ENCODE results near the gene LCAT. TPM values are rescaled to one million over a fixed set of nuclear protein-coding genes. Genes with fewer than 3 reads are reported as not detected.

Gene LCAT
- total and polyA plus RNA-seq, 4 donors, result 45.7 to 201 (median 113) TPM

- Histone ChIP-seq H3K9ac (ENCODE audit: low read depth in 1 of 2, low read length in 2 of 2) (no peak overlapping the region), H3K27ac (ENCODE audit: low read depth in 1 of 2, low read length in 2 of 2) (no peak overlapping the region)
- no peak for DNase-seq (ENCODE audit: low spot score)
Measured at GRCh38 chr16:67992661-67993206, 48.8 kb upstream of the LCAT start.

GRCh38 chr16:67990018-67990386 is 46.1 kb upstream of the LCAT start:
- H3K9ac ChIP-seq (ENCODE audit: low read depth in 1 of 2, low read length in 2 of 2), result no peak overlapping the region

More at GRCh38 chr16:67992661-67993206, 48.8 kb upstream of the LCAT start:
- 72% methylated on average over 20 of the region's 20 CpGs for WGBS
- Histone ChIP-seq H3K27me3 (ENCODE audit: control insufficient read depth in 4 of 4, insufficient read depth in 4 of 4, low read length in 3 of 4) (no peaks in the 10 kb centered on the region), H3K36me3 (ENCODE audit: control insufficient read depth in 4 of 4, insufficient read depth in 3 of 4, low read depth in 1 of 4, low read length in 3 of 4) (no peaks in the 10 kb centered on the region), H3K4me3 (ENCODE audit: low read depth in 1 of 3, low read length in 3 of 3) (no peak overlapping the region), H3K9me3 (ENCODE audit: control insufficient read depth in 4 of 4, low read length in 3 of 4) (no peaks in the 10 kb centered on the region), H3K4me1 (ENCODE audit: control insufficient read depth in 4 of 4, insufficient read depth in 4 of 4, low read length in 3 of 4) (peaks cover 2 to 11% (median 7%) of the 10 kb centered on the region in 4 donors)
- TF ChIP-seq, protein P1, sequence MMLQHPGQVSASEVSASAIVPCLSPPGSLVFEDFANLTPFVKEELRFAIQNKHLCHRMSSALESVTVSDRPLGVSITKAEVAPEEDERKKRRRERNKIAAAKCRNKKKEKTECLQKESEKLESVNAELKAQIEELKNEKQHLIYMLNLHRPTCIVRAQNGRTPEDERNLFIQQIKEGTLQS (IDR thresholded peaks at IDR 0.05), result no peak
- TF ChIP-seq NR2F2 (IDR thresholded peaks at IDR 0.05) (no peak), EGR1 (IDR thresholded peaks at IDR 0.05; ENCODE audit: low read depth in 2 of 2) (no peak), GABPA (IDR thresholded peaks at IDR 0.05 in 1 of 2, conservative IDR thresholded peaks at IDR 0.05 in 1 of 2) (no peak)

GRCh38 chr16:67989322-67990017 is 45.5 kb upstream of the LCAT start:
- Histone ChIP-seq H3K36me3 (ENCODE audit: control insufficient read depth in 4 of 4, insufficient read depth in 3 of 4, low read depth in 1 of 4, low read length in 3 of 4) (no peaks in the 10 kb centered on the region), H3K4me3 (ENCODE audit: low read depth in 1 of 3, low read length in 3 of 3) (no peak overlapping the region), H3K27me3 (ENCODE audit: control insufficient read depth in 4 of 4, insufficient read depth in 4 of 4, low read length in 3 of 4) (no peaks in the 10 kb centered on the region), H3K9me3 (ENCODE audit: control insufficient read depth in 4 of 4, low read length in 3 of 4) (no peaks in the 10 kb centered on the region), H3K4me1 (ENCODE audit: control insufficient read depth in 4 of 4, insufficient read depth in 4 of 4, low read length in 3 of 4) (peaks cover 2 to 11% (median 7%) of the 10 kb centered on the region in 4 donors), H3K9ac (ENCODE audit: low read depth in 1 of 2, low read length in 2 of 2) (no peak overlapping the region), H3K27ac (ENCODE audit: low read depth in 1 of 2, low read length in 2 of 2) (no peak overlapping the region)
- DNase-seq (ENCODE audit: low spot score), result no peak
- WGBS, result 90% methylated on average over 8 of the region's 8 CpGs
- TF ChIP-seq, protein P2, sequence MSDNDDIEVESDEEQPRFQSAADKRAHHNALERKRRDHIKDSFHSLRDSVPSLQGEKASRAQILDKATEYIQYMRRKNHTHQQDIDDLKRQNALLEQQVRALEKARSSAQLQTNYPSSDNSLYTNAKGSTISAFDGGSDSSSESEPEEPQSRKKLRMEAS (IDR thresholded peaks at IDR 0.05), result no peak
- TF ChIP-seq EGR1 (IDR thresholded peaks at IDR 0.05; ENCODE audit: low read depth in 2 of 2), result no peak
- no peak for TF ChIP-seq NR2F2 (IDR thresholded peaks at IDR 0.05)
- no peak for TF ChIP-seq JUND (IDR thresholded peaks at IDR 0.05)
- TF ChIP-seq HNF4A (conservative IDR thresholded peaks at IDR 0.05), result no peak
- TF ChIP-seq YY1 (IDR thresholded peaks at IDR 0.05), result no peak
- TF ChIP-seq, protein P3, sequence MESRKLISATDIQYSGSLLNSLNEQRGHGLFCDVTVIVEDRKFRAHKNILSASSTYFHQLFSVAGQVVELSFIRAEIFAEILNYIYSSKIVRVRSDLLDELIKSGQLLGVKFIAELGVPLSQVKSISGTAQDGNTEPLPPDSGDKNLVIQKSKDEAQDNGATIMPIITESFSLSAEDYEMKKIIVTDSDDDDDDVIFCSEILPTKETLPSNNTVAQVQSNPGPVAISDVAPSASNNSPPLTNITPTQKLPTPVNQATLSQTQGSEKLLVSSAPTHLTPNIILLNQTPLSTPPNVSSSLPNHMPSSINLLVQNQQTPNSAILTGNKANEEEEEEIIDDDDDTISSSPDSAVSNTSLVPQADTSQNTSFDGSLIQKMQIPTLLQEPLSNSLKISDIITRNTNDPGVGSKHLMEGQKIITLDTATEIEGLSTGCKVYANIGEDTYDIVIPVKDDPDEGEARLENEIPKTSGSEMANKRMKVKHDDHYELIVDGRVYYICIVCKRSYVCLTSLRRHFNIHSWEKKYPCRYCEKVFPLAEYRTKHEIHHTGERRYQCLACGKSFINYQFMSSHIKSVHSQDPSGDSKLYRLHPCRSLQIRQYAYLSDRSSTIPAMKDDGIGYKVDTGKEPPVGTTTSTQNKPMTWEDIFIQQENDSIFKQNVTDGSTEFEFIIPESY (IDR thresholded peaks at IDR 0.05), result no peak
- TF ChIP-seq CTCF (IDR thresholded peaks at IDR 0.05; ENCODE audit: low read depth, low read length, missing input control), result no peak
- no peak for TF ChIP-seq FOXA1 (IDR thresholded peaks at IDR 0.05)
- no peak for TF ChIP-seq TAF1 (conservative IDR thresholded peaks at IDR 0.05)
- TF ChIP-seq GABPA (IDR thresholded peaks at IDR 0.05 in 1 of 2, conservative IDR thresholded peaks at IDR 0.05 in 1 of 2), result no peak
- TF ChIP-seq RAD21 (IDR thresholded peaks at IDR 0.05), result no peak
- TF ChIP-seq, protein P1 (IDR thresholded peaks at IDR 0.05), result no peak
- TF ChIP-seq FOXA2 (IDR thresholded peaks at IDR 0.05), result no peak
- no peak for TF ChIP-seq HNF4G (IDR thresholded peaks at IDR 0.05)
- no peak for TF ChIP-seq SP1 (IDR thresholded peaks at IDR 0.05)
- TF ChIP-seq, protein P4, sequence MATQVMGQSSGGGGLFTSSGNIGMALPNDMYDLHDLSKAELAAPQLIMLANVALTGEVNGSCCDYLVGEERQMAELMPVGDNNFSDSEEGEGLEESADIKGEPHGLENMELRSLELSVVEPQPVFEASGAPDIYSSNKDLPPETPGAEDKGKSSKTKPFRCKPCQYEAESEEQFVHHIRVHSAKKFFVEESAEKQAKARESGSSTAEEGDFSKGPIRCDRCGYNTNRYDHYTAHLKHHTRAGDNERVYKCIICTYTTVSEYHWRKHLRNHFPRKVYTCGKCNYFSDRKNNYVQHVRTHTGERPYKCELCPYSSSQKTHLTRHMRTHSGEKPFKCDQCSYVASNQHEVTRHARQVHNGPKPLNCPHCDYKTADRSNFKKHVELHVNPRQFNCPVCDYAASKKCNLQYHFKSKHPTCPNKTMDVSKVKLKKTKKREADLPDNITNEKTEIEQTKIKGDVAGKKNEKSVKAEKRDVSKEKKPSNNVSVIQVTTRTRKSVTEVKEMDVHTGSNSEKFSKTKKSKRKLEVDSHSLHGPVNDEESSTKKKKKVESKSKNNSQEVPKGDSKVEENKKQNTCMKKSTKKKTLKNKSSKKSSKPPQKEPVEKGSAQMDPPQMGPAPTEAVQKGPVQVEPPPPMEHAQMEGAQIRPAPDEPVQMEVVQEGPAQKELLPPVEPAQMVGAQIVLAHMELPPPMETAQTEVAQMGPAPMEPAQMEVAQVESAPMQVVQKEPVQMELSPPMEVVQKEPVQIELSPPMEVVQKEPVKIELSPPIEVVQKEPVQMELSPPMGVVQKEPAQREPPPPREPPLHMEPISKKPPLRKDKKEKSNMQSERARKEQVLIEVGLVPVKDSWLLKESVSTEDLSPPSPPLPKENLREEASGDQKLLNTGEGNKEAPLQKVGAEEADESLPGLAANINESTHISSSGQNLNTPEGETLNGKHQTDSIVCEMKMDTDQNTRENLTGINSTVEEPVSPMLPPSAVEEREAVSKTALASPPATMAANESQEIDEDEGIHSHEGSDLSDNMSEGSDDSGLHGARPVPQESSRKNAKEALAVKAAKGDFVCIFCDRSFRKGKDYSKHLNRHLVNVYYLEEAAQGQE (IDR thresholded peaks at IDR 0.05), result no peak
- no peak for TF ChIP-seq RXRA (IDR thresholded peaks at IDR 0.05)

More at GRCh38 chr16:67990018-67990386, 46.1 kb upstream of the LCAT start:
- TF ChIP-seq NR2F2 (IDR thresholded peaks at IDR 0.05) (no peak), RAD21 (IDR thresholded peaks at IDR 0.05) (peak in 1 of 2 donors; percentile 27)
- Histone ChIP-seq H3K4me1 (ENCODE audit: control insufficient read depth in 4 of 4, insufficient read depth in 4 of 4, low read length in 3 of 4) (peaks cover 2 to 11% (median 7%) of the 10 kb centered on the region in 4 donors), H3K9me3 (ENCODE audit: control insufficient read depth in 4 of 4, low read length in 3 of 4) (no peaks in the 10 kb centered on the region), H3K4me3 (ENCODE audit: low read depth in 1 of 3, low read length in 3 of 3) (no peak overlapping the region), H3K36me3 (ENCODE audit: control insufficient read depth in 4 of 4, insufficient read depth in 3 of 4, low read depth in 1 of 4, low read length in 3 of 4) (no peaks in the 10 kb centered on the region), H3K27me3 (ENCODE audit: control insufficient read depth in 4 of 4, insufficient read depth in 4 of 4, low read length in 3 of 4) (no peaks in the 10 kb centered on the region), H3K27ac (ENCODE audit: low read depth in 1 of 2, low read length in 2 of 2) (no peak overlapping the region)
- no peak for DNase-seq (ENCODE audit: low spot score)
- 76% methylated on average over 6 of the region's 6 CpGs for WGBS

Data from liver (tissue), 9 donors.